ENCODE measurements around the gene SPATA16.
A peak's percentile ranks its signal among the peaks of the same experiment; 100 is the strongest.
"Not testable (repeated sequence)": the region's sequence is repeated elsewhere in the genome, so short reads cannot be mapped to it uniquely, and the experiment has no call there.

The SPATA16 gene

GRCh38 chr3:173003956-173004355 lies 137.1 kb downstream of the SPATA16 start:
- no peak for DNase-seq (ENCODE audit: low read depth)

- DNase-seq (ENCODE audit: low read depth): peak; percentile 17
These were observed 137.6 kb downstream of the SPATA16 start for GRCh38 chr3:173003471-173003870.

GRCh38 chr3:173001622-173002021 lies 139.4 kb downstream of the SPATA16 start:
- no peak for DNase-seq (ENCODE audit: low read depth)

- DNase-seq (ENCODE audit: low read depth): no peak
These were observed 140.5 kb downstream of the SPATA16 start for GRCh38 chr3:173000553-173000952.

- no peak for DNase-seq (ENCODE audit: low read depth)
These were observed 147.6 kb downstream of the SPATA16 start for GRCh38 chr3:172993412-172993811.

GRCh38 chr3:172991424-172991996 lies 149.5 kb downstream of the SPATA16 start:
- DNase-seq (ENCODE audit: low read depth): no peak

GRCh38 chr3:172989373-172989772 lies 151.7 kb downstream of the SPATA16 start:
- no peak for DNase-seq (ENCODE audit: low read depth)

GRCh38 chr3:172987273-172987672 lies 153.8 kb downstream of the SPATA16 start:
- no peak for DNase-seq (ENCODE audit: low read depth)

GRCh38 chr3:172984914-172985313 lies 156.1 kb downstream of the SPATA16 start:
- DNase-seq (ENCODE audit: low read depth): no peak

GRCh38 chr3:172982736-172983364 lies 158.2 kb downstream of the SPATA16 start:
- no peak for DNase-seq (ENCODE audit: low read depth)

- DNase-seq (ENCODE audit: low read depth): no peak
These were observed 159.5 kb downstream of the SPATA16 start for GRCh38 chr3:172981407-172981983.

GRCh38 chr3:172980849-172981248 lies 160.2 kb downstream of the SPATA16 start:
- no peak for DNase-seq (ENCODE audit: low read depth)

GRCh38 chr3:172977696-172978095 lies 163.3 kb downstream of the SPATA16 start:
- no peak for DNase-seq (ENCODE audit: low read depth)

GRCh38 chr3:172974969-172975368 lies 166.1 kb downstream of the SPATA16 start:
- no peak for DNase-seq (ENCODE audit: low read depth)

GRCh38 chr3:172973799-172974198 lies 167.2 kb downstream of the SPATA16 start:
- DNase-seq (ENCODE audit: low read depth): no peak

GRCh38 chr3:172972717-172973116 lies 168.3 kb downstream of the SPATA16 start:
- no peak for DNase-seq (ENCODE audit: low read depth)

- DNase-seq (ENCODE audit: low read depth): no peak
These were observed 169.0 kb downstream of the SPATA16 start for GRCh38 chr3:172972067-172972466.

- DNase-seq (ENCODE audit: low read depth): no peak
These were observed 172.4 kb downstream of the SPATA16 start for GRCh38 chr3:172968646-172969045.

- peak; percentile 67 for DNase-seq (ENCODE audit: low read depth)
These were observed 175.8 kb downstream of the SPATA16 start for GRCh38 chr3:172965256-172965655.

- not testable (repeated sequence) for DNase-seq (ENCODE audit: low read depth)
These were observed 180.3 kb downstream of the SPATA16 start for GRCh38 chr3:172960626-172961182.

- DNase-seq (ENCODE audit: low read depth): no peak
These were observed 182.5 kb downstream of the SPATA16 start for GRCh38 chr3:172958565-172958964.

GRCh38 chr3:172953571-172953970 lies 187.5 kb downstream of the SPATA16 start:
- DNase-seq (ENCODE audit: low read depth): no peak

- DNase-seq (ENCODE audit: low read depth): no peak
These were observed 189.5 kb downstream of the SPATA16 start for GRCh38 chr3:172951511-172951910.

Measured in iris pigment epithelial cell (primary cell).